Measurements from ENCODE around the gene RFX7. TPM values are rescaled to one million over a fixed set of nuclear protein-coding genes. Genes with fewer than 3 reads are reported as not detected.

The RFX7 gene
- total RNA-seq, 2 donors from 2014 or later = 10.6 to 15.4 TPM

GRCh38 chr15:56192659-56193442 lies 50.8 kb downstream of the RFX7 start:
- no peaks in the 10 kb centered on the region for H3K4me1 ChIP-seq
- no peak overlapping the region for H3K4me3 ChIP-seq
- intact Hi-C loops (cut with DNase I) = no loop called here
- H3K9me3 ChIP-seq = no peaks in the 10 kb centered on the region
- no peaks in the 10 kb centered on the region for H3K27me3 ChIP-seq
- DNase-seq = no peak
- H3K36me3 ChIP-seq = no peaks in the 10 kb centered on the region
- TF ChIP-seq, protein P1, sequence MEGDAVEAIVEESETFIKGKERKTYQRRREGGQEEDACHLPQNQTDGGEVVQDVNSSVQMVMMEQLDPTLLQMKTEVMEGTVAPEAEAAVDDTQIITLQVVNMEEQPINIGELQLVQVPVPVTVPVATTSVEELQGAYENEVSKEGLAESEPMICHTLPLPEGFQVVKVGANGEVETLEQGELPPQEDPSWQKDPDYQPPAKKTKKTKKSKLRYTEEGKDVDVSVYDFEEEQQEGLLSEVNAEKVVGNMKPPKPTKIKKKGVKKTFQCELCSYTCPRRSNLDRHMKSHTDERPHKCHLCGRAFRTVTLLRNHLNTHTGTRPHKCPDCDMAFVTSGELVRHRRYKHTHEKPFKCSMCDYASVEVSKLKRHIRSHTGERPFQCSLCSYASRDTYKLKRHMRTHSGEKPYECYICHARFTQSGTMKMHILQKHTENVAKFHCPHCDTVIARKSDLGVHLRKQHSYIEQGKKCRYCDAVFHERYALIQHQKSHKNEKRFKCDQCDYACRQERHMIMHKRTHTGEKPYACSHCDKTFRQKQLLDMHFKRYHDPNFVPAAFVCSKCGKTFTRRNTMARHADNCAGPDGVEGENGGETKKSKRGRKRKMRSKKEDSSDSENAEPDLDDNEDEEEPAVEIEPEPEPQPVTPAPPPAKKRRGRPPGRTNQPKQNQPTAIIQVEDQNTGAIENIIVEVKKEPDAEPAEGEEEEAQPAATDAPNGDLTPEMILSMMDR (IDR thresholded peaks at IDR 0.05) = no peak
- H3K27ac ChIP-seq = no peak overlapping the region
- no peak overlapping the region for H3K9ac ChIP-seq (ENCODE audit: low read depth in 2 of 2, low read length in 2 of 2)

DNA sequence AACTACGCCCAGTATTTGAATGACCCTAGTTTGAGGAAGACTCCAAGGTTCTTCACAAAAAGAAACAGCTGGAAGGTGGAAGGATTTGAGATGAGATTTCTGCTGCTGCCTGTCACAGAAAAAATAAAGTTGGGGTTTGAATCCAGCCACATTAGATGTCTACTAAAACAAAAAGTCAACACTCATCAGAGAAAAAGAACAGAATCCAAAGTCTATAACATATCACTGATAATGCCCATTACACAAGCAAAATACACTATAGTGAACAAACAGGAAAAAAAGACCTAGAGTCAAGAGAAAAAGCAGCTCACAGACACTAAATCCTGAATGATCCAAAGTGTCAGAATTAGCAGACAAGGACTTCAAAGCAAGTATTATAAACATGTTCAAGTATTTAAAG lies 56.0 kb downstream of the RFX7 start:
- Histone ChIP-seq H3K9ac (ENCODE audit: low read depth in 2 of 2, low read length in 2 of 2) (no peak overlapping the region), H3K27ac (no peak overlapping the region), H3K4me1 (no peaks in the 10 kb centered on the region), H3K27me3 (no peaks in the 10 kb centered on the region), H3K4me3 (no peak overlapping the region), H3K36me3 (no peaks in the 10 kb centered on the region), H3K9me3 (no peaks in the 10 kb centered on the region)
- TF ChIP-seq, protein P1 (IDR thresholded peaks at IDR 0.05) = no peak
- intact Hi-C loops (cut with DNase I) = no loop called here
- no peak for DNase-seq

DNA sequence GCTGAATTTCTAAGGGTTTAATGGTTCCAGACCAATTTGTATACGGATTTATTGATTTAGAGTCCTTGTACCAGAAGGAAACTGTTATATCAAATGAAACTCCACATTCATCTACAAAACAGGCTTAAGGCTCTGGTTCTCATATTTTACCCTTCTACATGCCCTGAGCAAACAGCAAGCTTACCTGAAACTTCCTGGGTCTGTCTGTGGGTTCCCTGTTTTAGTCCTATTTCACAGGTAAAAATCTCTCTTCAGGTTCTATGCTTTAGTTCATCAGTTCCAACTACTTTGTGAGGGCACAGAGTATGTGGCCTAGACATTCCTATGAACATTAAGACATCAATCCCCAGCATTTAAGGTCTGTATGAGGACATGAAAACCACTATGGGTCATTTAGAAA lies 57.7 kb downstream of the RFX7 start:
- DNase-seq = no peak
- H3K9ac ChIP-seq (ENCODE audit: low read depth in 2 of 2, low read length in 2 of 2) = no peak overlapping the region
- H3K9me3 ChIP-seq = no peaks in the 10 kb centered on the region
- TF ChIP-seq, protein P1 (IDR thresholded peaks at IDR 0.05) = no peak
- no peaks in the 10 kb centered on the region for H3K27me3 ChIP-seq
- H3K27ac ChIP-seq = no peak overlapping the region
- no peaks in the 10 kb centered on the region for H3K4me1 ChIP-seq
- H3K36me3 ChIP-seq = no peaks in the 10 kb centered on the region
- intact Hi-C loops (cut with DNase I) = no loop called here
- H3K4me3 ChIP-seq = no peak overlapping the region

- intact Hi-C loops (cut with DNase I) = no loop called here
- Histone ChIP-seq H3K27ac (no peak overlapping the region), H3K27me3 (no peaks in the 10 kb centered on the region), H3K4me1 (no peaks in the 10 kb centered on the region), H3K9ac (ENCODE audit: low read depth in 2 of 2, low read length in 2 of 2) (no peak overlapping the region), H3K36me3 (no peaks in the 10 kb centered on the region), H3K4me3 (no peak overlapping the region), H3K9me3 (no peaks in the 10 kb centered on the region)
- TF ChIP-seq, protein P1 (IDR thresholded peaks at IDR 0.05) = no peak
- DNase-seq = no peak
These were observed 59.2 kb downstream of the RFX7 start for GRCh38 chr15:56184516-56184915.

GRCh38 chr15:56180851-56181250 lies 62.8 kb downstream of the RFX7 start:
- H3K27me3 ChIP-seq = no peaks in the 10 kb centered on the region
- DNase-seq = no peak
- no peak overlapping the region for H3K4me3 ChIP-seq
- intact Hi-C loops (cut with DNase I) = no loop called here
- TF ChIP-seq, protein P1 (IDR thresholded peaks at IDR 0.05) = no peak
- no peaks in the 10 kb centered on the region for H3K4me1 ChIP-seq
- H3K9ac ChIP-seq (ENCODE audit: low read depth in 2 of 2, low read length in 2 of 2) = no peak overlapping the region
- H3K36me3 ChIP-seq = no peaks in the 10 kb centered on the region
- H3K27ac ChIP-seq = no peak overlapping the region
- H3K9me3 ChIP-seq = no peaks in the 10 kb centered on the region

Measured in colonic mucosa (tissue), 4 donors.